Measurements from ENCODE around the gene SUGT1. TPM values are rescaled to one million over a fixed set of nuclear protein-coding genes. Genes with fewer than 3 reads are reported as not detected.

Gene SUGT1
- total and polyA plus RNA-seq, 2 donors (not counting 3 experiments of a cell fraction or from before 2014, with no cell fraction given), result 21.7 to 78.8 TPM

DNA sequence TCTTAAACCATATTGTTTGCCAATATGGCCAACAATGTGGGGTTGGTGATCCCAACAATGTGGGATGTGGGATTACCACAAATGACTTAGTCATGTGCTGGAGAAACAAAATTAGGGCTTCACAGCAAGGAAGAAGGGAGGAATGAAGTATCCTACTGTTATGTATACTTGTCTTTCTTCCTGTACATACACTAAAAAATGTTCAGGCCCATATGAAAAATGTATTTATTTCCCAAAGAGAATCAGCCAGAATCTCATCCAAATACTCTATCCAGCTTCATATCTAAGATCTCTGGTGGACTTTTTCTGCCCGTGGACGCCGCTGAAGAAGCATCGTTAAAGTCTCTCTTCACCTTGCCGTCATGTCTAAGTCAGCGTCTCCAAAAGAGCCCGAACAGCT, 10.5 kb upstream of the SUGT1 start, which contains the start of gene HNRNPA1L2:
TSS of gene HNRNPA1L2 (plus strand) at position 301 of the 400 bp plus-strand sequence. CDS start at position 363, 62 bp downstream.
- POLR2A ChIA-PET, result no interaction called here
- dilution Hi-C loops (cut with MboI; ENCODE audit: extremely low pct_ligation_motif_present, low sequenced_read_pairs) (no loop called here), intact Hi-C loops (cut with micrococcal nuclease) (no loop called here)
- FAIRE-seq (no peak), DNase-seq (ENCODE audit: low read depth, low spot score) (no peak)
- H3K4me1 ChIP-seq (ENCODE audit: control insufficient read depth, extremely low read depth, insufficient read depth, low read length), result no peaks in the 10 kb centered on the region
- no peak within 1 kb of the TSS for H3K4me3 ChIP-seq (replicated peaks in 1 of 3; ENCODE audit: insufficient read depth in 1 of 3, low read depth in 1 of 3, low read length in 3 of 3)
- CTCF ChIA-PET, result interaction anchor here (1.5 kb wide), 1 partner anchor 23 kb away, joined by 3 read pairs; no protein-coding TSS in a partner anchor
- no TSS peak for BruUV-seq (replicated peaks)
- no peaks in the 10 kb centered on the region for H3K9me3 ChIP-seq (replicated peaks; ENCODE audit: control insufficient read depth, insufficient read depth, low read length)
- H3K36me3 ChIP-seq (ENCODE audit: control insufficient read depth in 2 of 2, extremely low read depth in 1 of 2, insufficient read depth in 2 of 2, low read length in 2 of 2), result peaks cover 7 to 8% of the 10 kb centered on the region in 2 experiments
- no peaks in the 10 kb centered on the region for H4K20me1 ChIP-seq (replicated peaks; ENCODE audit: control insufficient read depth, extremely low read depth, insufficient read depth, low read length)
- H2AFZ ChIP-seq (ENCODE audit: low read depth, low read length), result no peak within 1 kb of the TSS
- TF ChIP-seq EZH2 (IDR thresholded peaks at IDR 0.05; ENCODE audit: borderline replicate concordance, low read depth, low read length, severe bottlenecking), result no peak
- no peak within 1 kb of the TSS for H3K4me2 ChIP-seq (ENCODE audit: insufficient read depth, low read length)
- H3K27ac ChIP-seq (ENCODE audit: insufficient read depth, low read depth, low read length), result no peak within 1 kb of the TSS
- no peaks in the 10 kb centered on the region for H3K9me1 ChIP-seq (replicated peaks; ENCODE audit: control insufficient read depth, extremely low read depth, insufficient read depth, low read length)
- H3K9ac ChIP-seq (replicated peaks; ENCODE audit: extremely low read depth, insufficient read depth, low read length), result no peak within 1 kb of the TSS
- no peaks in the 10 kb centered on the region for H3K79me2 ChIP-seq (ENCODE audit: control insufficient read depth, insufficient read depth, low read length)
- H3K27me3 ChIP-seq (ENCODE audit: control insufficient read depth in 2 of 2, insufficient read depth in 2 of 2, low read length in 2 of 2), result no peaks in the 10 kb centered on the region

DNA sequence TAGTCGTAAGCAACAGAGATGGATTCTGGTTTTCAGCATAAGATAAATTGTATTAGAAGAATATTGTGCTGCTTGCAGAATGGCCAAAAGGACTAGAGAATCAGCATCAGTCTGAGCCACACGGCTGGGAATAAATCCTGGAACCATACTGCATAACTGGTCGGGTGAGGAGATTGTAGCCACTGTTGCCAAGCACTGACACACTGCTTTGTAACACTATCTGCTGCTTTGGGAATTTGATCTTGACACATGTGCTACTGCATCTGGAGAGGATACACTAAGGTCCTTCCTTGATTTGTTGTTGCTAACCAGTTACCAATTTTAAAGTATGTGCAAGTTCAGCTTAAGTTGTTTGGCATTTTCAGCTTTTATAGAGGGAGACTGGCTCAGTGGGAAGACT, 8.5 kb upstream of the SUGT1 start:
- no peaks in the 10 kb centered on the region for H3K4me1 ChIP-seq (ENCODE audit: control insufficient read depth, extremely low read depth, insufficient read depth, low read length)
- TF ChIP-seq POLR2A (IDR thresholded peaks at IDR 0.05; ENCODE audit: low read depth, low read length) (no peak), GATA2 (IDR thresholded peaks at IDR 0.05; ENCODE audit: insufficient read depth, insufficient read length, low read depth, low read length) (no peak), JUN (IDR thresholded peaks at IDR 0.05; ENCODE audit: borderline replicate concordance, insufficient read depth, insufficient read length, low read depth) (no peak), POLR2AphosphoS5 (IDR thresholded peaks at IDR 0.05; ENCODE audit: insufficient read depth, low read depth, low read length) (no peak), EZH2 (IDR thresholded peaks at IDR 0.05; ENCODE audit: borderline replicate concordance, low read depth, low read length, severe bottlenecking) (no peak), FOS (IDR thresholded peaks at IDR 0.05; ENCODE audit: borderline replicate concordance, insufficient read depth, low read length) (no peak), MYC (IDR thresholded peaks at IDR 0.05; ENCODE audit: low read depth, low read length) (no peak)
- TF ChIP-seq, protein P1, sequence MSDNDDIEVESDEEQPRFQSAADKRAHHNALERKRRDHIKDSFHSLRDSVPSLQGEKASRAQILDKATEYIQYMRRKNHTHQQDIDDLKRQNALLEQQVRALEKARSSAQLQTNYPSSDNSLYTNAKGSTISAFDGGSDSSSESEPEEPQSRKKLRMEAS (IDR thresholded peaks at IDR 0.05; ENCODE audit: insufficient read depth, insufficient read length), result no peak
- TF ChIP-seq, protein P2, sequence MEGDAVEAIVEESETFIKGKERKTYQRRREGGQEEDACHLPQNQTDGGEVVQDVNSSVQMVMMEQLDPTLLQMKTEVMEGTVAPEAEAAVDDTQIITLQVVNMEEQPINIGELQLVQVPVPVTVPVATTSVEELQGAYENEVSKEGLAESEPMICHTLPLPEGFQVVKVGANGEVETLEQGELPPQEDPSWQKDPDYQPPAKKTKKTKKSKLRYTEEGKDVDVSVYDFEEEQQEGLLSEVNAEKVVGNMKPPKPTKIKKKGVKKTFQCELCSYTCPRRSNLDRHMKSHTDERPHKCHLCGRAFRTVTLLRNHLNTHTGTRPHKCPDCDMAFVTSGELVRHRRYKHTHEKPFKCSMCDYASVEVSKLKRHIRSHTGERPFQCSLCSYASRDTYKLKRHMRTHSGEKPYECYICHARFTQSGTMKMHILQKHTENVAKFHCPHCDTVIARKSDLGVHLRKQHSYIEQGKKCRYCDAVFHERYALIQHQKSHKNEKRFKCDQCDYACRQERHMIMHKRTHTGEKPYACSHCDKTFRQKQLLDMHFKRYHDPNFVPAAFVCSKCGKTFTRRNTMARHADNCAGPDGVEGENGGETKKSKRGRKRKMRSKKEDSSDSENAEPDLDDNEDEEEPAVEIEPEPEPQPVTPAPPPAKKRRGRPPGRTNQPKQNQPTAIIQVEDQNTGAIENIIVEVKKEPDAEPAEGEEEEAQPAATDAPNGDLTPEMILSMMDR (IDR thresholded peaks at IDR 0.05; ENCODE audit: extremely low read depth in 1 of 2, insufficient read depth in 1 of 2, low read depth in 1 of 2, low read length in 2 of 2), result no peak
- H3K36me3 ChIP-seq (ENCODE audit: control insufficient read depth in 2 of 2, extremely low read depth in 1 of 2, insufficient read depth in 2 of 2, low read length in 2 of 2), result peaks cover 7 to 8% of the 10 kb centered on the region in 2 experiments
- no peak overlapping the region for H3K4me3 ChIP-seq (replicated peaks in 1 of 3; ENCODE audit: insufficient read depth in 1 of 3, low read depth in 1 of 3, low read length in 3 of 3)
- H3K79me2 ChIP-seq (ENCODE audit: control insufficient read depth, insufficient read depth, low read length), result no peaks in the 10 kb centered on the region
- H3K4me2 ChIP-seq (ENCODE audit: insufficient read depth, low read length), result no peak overlapping the region
- H3K27ac ChIP-seq (ENCODE audit: insufficient read depth, low read depth, low read length), result no peak overlapping the region
- ChIA-PET CTCF (interaction anchor here (0.7 to 2.5 kb wide), 2 partner anchors 18 to 21 kb away, joined by 4 to 5 read pairs; no protein-coding TSS in a partner anchor), POLR2A (no interaction called here)
- no peaks in the 10 kb centered on the region for H3K27me3 ChIP-seq (ENCODE audit: control insufficient read depth in 2 of 2, insufficient read depth in 2 of 2, low read length in 2 of 2)
- no peak overlapping the region for H3K9ac ChIP-seq (replicated peaks; ENCODE audit: extremely low read depth, insufficient read depth, low read length)
- intact Hi-C loops (cut with micrococcal nuclease), result no loop called here
- H4K20me1 ChIP-seq (replicated peaks; ENCODE audit: control insufficient read depth, extremely low read depth, insufficient read depth, low read length), result no peaks in the 10 kb centered on the region
- dilution Hi-C loops (cut with MboI; ENCODE audit: extremely low pct_ligation_motif_present, low sequenced_read_pairs), result no loop called here
- BruUV-seq (replicated peaks), result no TSS peak
- DNase-seq (ENCODE audit: low read depth, low spot score) (no peak), FAIRE-seq (no peak)
- H3K9me3 ChIP-seq (replicated peaks; ENCODE audit: control insufficient read depth, insufficient read depth, low read length), result no peaks in the 10 kb centered on the region
- no peaks in the 10 kb centered on the region for H3K9me1 ChIP-seq (replicated peaks; ENCODE audit: control insufficient read depth, extremely low read depth, insufficient read depth, low read length)
- no peak overlapping the region for H2AFZ ChIP-seq (ENCODE audit: low read depth, low read length)

Data from endothelial cell of umbilical vein (primary cell).